WTC11 (cell line): ENCODE data around the gene OLFM4.

Source experiments
- CTCF ChIP-seq: fragments of 200-600 bp; IDR thresholded peaks from 2 replicates; pipeline ENCODE4 v1.8.0; 2022; ENCODE audit warnings: antibody characterized with exemption
- FOXJ3 ChIP-seq: sonication (generic); formaldehyde crosslinking; IDR thresholded peaks from 2 replicates; pipeline ENCODE4 v1.9.0; 2021; ENCODE audit warnings: missing genetic modification reagents, mild to moderate bottlenecking, borderline replicate concordance
- JUN ChIP-seq: sonication (generic); formaldehyde crosslinking; IDR thresholded peaks from 2 replicates; pipeline ENCODE4 v1.8.0; 2023; ENCODE audit warnings: mild to moderate bottlenecking, missing genetic modification reagents
- MXD4 ChIP-seq: fragments of 250-450 bp; sonication (Bioruptor Pico); IDR thresholded peaks from 2 replicates; pipeline ENCODE4 v1.8.0; 2021; ENCODE audit warnings: mild to moderate bottlenecking, moderate library complexity, borderline replicate concordance
- RELA ChIP-seq: sonication (generic); formaldehyde crosslinking; IDR thresholded peaks from 2 replicates; pipeline ENCODE4 v1.8.1; 2022; ENCODE audit warnings: missing genetic modification reagents, mild to moderate bottlenecking, borderline replicate concordance
- SMAD3 ChIP-seq: sonication (generic); formaldehyde crosslinking; IDR thresholded peaks from 2 replicates; pipeline ENCODE4 v1.8.0; 2022; ENCODE audit warnings: missing genetic modification reagents, mild to moderate bottlenecking, borderline replicate concordance

- TF ChIP-seq CTCF (no peak), FOXJ3 (CRISPR knock-in tag) (no peak), MXD4 (CRISPR knock-in tag) (no peak), JUN (CRISPR knock-in tag) (no peak), RELA (no peak), SMAD3 (CRISPR knock-in tag) (no peak)
Observed at GRCh38 chr13:53028063-53028462, 550 bp upstream of the OLFM4 start.
